Heart right ventricle (tissue), 16 donors: ENCODE results near the gene ATXN1. TPM values are rescaled to one million over a fixed set of nuclear protein-coding genes. Genes with fewer than 3 reads are reported as not detected.

Source experiments
- ATAC-seq, 8 donors: fragments of 200-7000 bp; cut with Tn5 transposase; one replicate each; pipeline ENCODE4 v1.9.1; 2020; ENCODE audit warnings: mild to moderate bottlenecking in 8 of 8, moderate library complexity in 8 of 8, moderate number of reproducible peaks in 1 of 8
- DNase-seq, 2 donors: peaks; one replicate each; pipeline ENCODE4 v3.0.0-alpha.2; 2020
- H3K27ac ChIP-seq, 10 donors: fragments of 200-600 bp; sonication (generic) in 2 of 10; one replicate each; pipeline versions ENCODE4 v1.5.0 to v1.8.0; 2020 to 2022; ENCODE audit warnings: mild to moderate bottlenecking in 3 of 10
- H3K27me3 ChIP-seq, 7 donors: fragments of 200-600 bp; one replicate each; pipeline ENCODE4 v1.8.0; 2021 to 2022; ENCODE audit warnings: mild to moderate bottlenecking in 2 of 7
- H3K36me3 ChIP-seq, 9 donors: fragments of 200-600 bp; sonication (generic) in 1 of 9; one replicate each; pipeline versions ENCODE4 v1.5.0 to v1.8.0; 2020 to 2022; ENCODE audit warnings: mild to moderate bottlenecking in 2 of 9
- H3K4me1 ChIP-seq, 9 donors: fragments of 200-600 bp; sonication (generic) in 1 of 9; one replicate each; pipeline versions ENCODE4 v1.5.0 to v1.8.0; 2020 to 2022; ENCODE audit warnings: mild to moderate bottlenecking in 4 of 9
- H3K4me3 ChIP-seq, 10 donors: fragments of 200-600 bp; sonication (generic) in 2 of 10; one replicate each; pipeline versions ENCODE4 v1.5.0 to v1.8.0; 2020 to 2022; ENCODE audit warnings: mild to moderate bottlenecking in 7 of 10, moderate library complexity in 2 of 10
- H3K9me3 ChIP-seq, 11 donors: fragments of 200-600 bp in 10 of 11; sonication (generic) in 2 of 11; one replicate each; pipeline versions ENCODE4 v1.5.0 to v1.8.0; 2013 to 2022; ENCODE audit warnings: mild to moderate bottlenecking in 2 of 11, control low read depth in 1 of 11, moderate library complexity in 1 of 11
- WGBS, 2 donors: extraction: QIAGEN DNeasy Blood & Tissue Kit; methylation state at CpG; one replicate each; pipeline ENCODE4 v1.1.7; 2013; ENCODE audit warnings: inconsistent platforms in 1 of 2; 5-methylcytosine and 5-hydroxymethylcytosine counted together
- intact Hi-C, 10 donors: fragments of 100-400 bp; cut with DNase I; formaldehyde crosslinking; loops; one replicate each; pipeline versions ENCODE4 v1.11.1 to v1.14.2; 2022
- polyA plus RNA-seq, 2 donors: library from polyadenylated mRNA; stranded (reverse); fragments of 200-250 nt; gene quantifications; one replicate each; pipeline ENCODE4 v1.2.3, GENCODE V29; 2013
- total RNA-seq, 10 donors: library from RNA; stranded (reverse); fragmentation: NEBNext Ultra II Directional in 3 of 10; extraction: Animal tissue kit (Norgen Biotek cat#: 25700) in 3 of 10; gene quantifications; one replicate each; pipeline versions ENCODE4 v1.2.1 to v1.2.4, GENCODE V29; 2021 to 2023
- TF ChIP-seq, protein P1 (sequence below), 9 donors: fragments of 200-600 bp; sonication (generic) in 2 of 9; IDR thresholded peaks; one replicate each; pipeline versions ENCODE4 v1.5.0 to v1.8.0; 2021 to 2022; ENCODE audit warnings: antibody characterized with exemption in 9 of 9, mild to moderate bottlenecking in 5 of 9, moderate library complexity in 1 of 9
- donor health status: Arrhythmogenic right ventricular cardiomyopathy.
- donor health status: ischemic (EF 13 %, LVEDD 7.1; RV severe dilation, severe dysfunction).
- donor health status: healthy with polysubstance abuse.
- donor health status: DM: no; HTN: yes; CAD: no.
- donor health status: DM: no; HTN: no; CAD: no.
- donor health status: ischemic (EF 25% LVEDD 6.9; RV normal size, moderate dysfunction).
- donor health status: ischemic (EF 25% LVEDD 5.7; RV mildly dilated, moderate dysfunction).
- donor health status: healthy.
- donor health status: DM: yes; HTN: yes; CAD: no.
- donor health status: Ischemic cardiomyopathy.
- donor health status: ischemic (EF 35%, LVEDD 5.7; RV mildly dilated, moderate dysfunction).
- donor health status: nonischemic (EF 11% LVEDD 7.7; RV severe dilation, severe dysfunction).
- donor health status: DM: yes; HTN: yes; CAD: no.
- donor health status: PGD.
- donor health status: ischemic (EF 29% LVEDD 5.4; RV normal size, mild dysfunction).
- donor health status: nonischemic (EF 23%, LVEDD 6.1; RV moderate dilation, normal function).

ATXN1 gene
- total and polyA plus RNA-seq, 12 donors, result 4.1 to 46.5 (median 40.3) TPM

DNA sequence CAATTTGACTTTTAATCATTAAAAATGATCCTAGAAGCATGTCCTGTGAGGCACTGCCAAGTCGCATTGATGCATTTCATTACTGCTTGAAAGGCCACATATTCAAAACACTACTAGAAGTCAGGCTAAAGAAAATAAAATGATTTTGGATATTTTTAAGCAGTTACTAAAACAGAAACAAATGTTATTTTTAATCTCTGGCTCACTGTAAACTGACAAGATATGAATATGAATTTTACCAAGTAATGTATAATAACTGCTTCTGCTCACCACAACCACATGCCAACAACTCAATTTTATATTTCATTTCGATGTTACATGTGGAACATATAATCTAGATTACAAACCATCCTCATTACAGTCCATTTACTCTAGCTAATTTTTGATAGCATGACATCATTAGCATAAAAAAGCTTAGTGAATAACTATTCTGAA, 90.6 kb downstream of the ATXN1 start:
- peak overlapping the region in 5 of 10 donors; percentile 15 to 79 (median 46) for H3K27ac ChIP-seq
- no peak for ATAC-seq

DNA sequence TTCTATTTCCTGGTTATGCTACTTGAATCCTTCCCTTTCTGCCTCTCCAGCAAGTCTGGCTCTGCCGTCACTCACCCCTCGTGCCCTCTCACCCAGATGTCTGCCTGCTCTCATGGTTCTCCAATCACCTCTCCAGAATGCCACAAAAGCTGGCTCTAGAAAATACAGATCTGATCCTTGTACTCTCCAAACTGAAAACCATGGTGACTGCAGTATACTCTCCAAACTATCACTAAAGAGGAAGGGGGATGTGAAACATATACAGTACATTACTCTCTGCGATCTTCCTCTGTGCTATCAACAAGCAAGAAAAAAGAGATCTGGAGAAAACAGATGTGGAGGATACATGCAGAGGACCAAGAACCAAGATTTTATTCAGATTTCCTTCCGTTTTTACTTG, 91.1 kb downstream of the ATXN1 start:
- intact Hi-C loops, result loop anchor here in 1 of 10 donors (5.0 kb wide), 1 partner anchor 92 kb away; the partner anchor contains the start of gene ATXN1
- ATAC-seq, result peak; percentile 69 to 95 (median 80)
- H3K36me3 ChIP-seq, result peaks cover 0 to 4% (median 0%) of the 10 kb centered on the region in 9 donors
- peak overlapping the region in 8 of 10 donors; percentile 5 to 79 (median 27) for H3K27ac ChIP-seq
- WGBS, 2 donors, result 46% methylated on average over 4 of the region's 4 CpGs
- DNase-seq, result peak; percentile 48 to 58
- H3K27me3 ChIP-seq, result no peaks in the 10 kb centered on the region
- H3K9me3 ChIP-seq, result no peaks in the 10 kb centered on the region
- H3K4me3 ChIP-seq, result no peak overlapping the region
- H3K4me1 ChIP-seq, result peaks cover 4 to 76% (median 48%) of the 10 kb centered on the region in 9 donors
- TF ChIP-seq, protein P1, sequence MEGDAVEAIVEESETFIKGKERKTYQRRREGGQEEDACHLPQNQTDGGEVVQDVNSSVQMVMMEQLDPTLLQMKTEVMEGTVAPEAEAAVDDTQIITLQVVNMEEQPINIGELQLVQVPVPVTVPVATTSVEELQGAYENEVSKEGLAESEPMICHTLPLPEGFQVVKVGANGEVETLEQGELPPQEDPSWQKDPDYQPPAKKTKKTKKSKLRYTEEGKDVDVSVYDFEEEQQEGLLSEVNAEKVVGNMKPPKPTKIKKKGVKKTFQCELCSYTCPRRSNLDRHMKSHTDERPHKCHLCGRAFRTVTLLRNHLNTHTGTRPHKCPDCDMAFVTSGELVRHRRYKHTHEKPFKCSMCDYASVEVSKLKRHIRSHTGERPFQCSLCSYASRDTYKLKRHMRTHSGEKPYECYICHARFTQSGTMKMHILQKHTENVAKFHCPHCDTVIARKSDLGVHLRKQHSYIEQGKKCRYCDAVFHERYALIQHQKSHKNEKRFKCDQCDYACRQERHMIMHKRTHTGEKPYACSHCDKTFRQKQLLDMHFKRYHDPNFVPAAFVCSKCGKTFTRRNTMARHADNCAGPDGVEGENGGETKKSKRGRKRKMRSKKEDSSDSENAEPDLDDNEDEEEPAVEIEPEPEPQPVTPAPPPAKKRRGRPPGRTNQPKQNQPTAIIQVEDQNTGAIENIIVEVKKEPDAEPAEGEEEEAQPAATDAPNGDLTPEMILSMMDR (IDR thresholded peaks at IDR 0.05), result no peak

More for the DNA sequence above, 90.6 kb downstream of the ATXN1 start:
- H3K4me3 ChIP-seq, result no peak overlapping the region
- peaks cover 0 to 4% (median 0%) of the 10 kb centered on the region in 9 donors for H3K36me3 ChIP-seq
- intact Hi-C loops, result loop anchor here in 1 of 10 donors (5.0 kb wide), 1 partner anchor 92 kb away; the partner anchor contains the start of gene ATXN1
- H3K27me3 ChIP-seq, result no peaks in the 10 kb centered on the region
- TF ChIP-seq, protein P1 (IDR thresholded peaks at IDR 0.05), result no peak
- no peaks in the 10 kb centered on the region for H3K9me3 ChIP-seq
- no peak for DNase-seq
- WGBS, 2 donors, result 72 to 74% methylated on average over 2 of the region's 2 CpGs
- peaks cover 4 to 80% (median 50%) of the 10 kb centered on the region in 9 donors for H3K4me1 ChIP-seq

DNA sequence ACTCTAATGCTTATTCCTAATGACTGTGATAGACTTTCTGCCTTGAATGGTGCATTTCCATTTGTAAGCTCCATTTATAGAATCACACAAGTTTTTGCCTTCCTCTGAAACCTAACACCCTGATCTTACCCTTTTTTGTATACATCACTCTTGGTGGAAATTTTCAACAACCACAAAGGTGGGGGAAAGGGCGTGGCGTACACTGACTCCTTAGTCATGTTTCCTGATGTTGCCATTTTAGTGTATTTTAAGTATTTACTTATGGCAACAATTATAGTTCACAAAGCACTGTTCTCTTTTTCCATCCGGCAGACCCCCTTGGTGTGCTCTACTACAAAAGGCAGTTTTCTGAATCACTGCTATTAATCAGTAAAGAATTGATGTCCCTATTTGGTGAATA, 92.0 kb downstream of the ATXN1 start:
- peak overlapping the region in 1 of 10 donors; percentile 21 for H3K27ac ChIP-seq
- H3K9me3 ChIP-seq, result no peaks in the 10 kb centered on the region
- no peak overlapping the region for H3K4me3 ChIP-seq
- intact Hi-C loops, result no loop called here
- peaks cover 4 to 66% (median 40%) of the 10 kb centered on the region in 9 donors for H3K4me1 ChIP-seq
- no peaks in the 10 kb centered on the region for H3K27me3 ChIP-seq
- TF ChIP-seq, protein P1 (IDR thresholded peaks at IDR 0.05), result no peak
- DNase-seq (no peak), ATAC-seq (peak in 3 of 8 donors; percentile 12 to 29 (median 25))
- WGBS, 2 donors, result 83 to 85% methylated on average over 3 of the region's 3 CpGs
- peaks cover 0 to 4% (median 0%) of the 10 kb centered on the region in 9 donors for H3K36me3 ChIP-seq

DNA sequence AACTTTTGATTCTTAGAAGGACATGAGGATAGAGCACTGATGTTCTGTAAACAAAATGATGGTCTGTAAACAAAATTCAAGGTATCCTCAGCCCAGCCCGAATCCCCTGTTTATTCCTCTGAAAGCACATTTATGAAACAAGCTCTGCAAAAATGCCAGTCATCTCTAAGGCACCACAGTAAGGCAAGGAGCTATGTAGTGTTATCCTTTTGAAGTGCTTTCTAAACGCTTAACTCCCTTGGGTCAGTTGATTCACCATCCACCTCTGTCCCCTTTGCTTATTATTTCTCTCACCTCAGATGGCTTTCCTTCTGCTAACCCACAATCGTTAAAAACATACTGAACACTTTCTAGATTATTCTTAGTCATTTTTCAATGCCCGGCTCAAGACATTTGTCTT, 93.8 kb downstream of the ATXN1 start:
- peaks cover 4 to 58% (median 40%) of the 10 kb centered on the region in 9 donors for H3K4me1 ChIP-seq
- WGBS, 2 donors, result 68 to 81% methylated on average over 4 of the region's 4 CpGs

More for the DNA sequence above, 93.8 kb downstream of the ATXN1 start:
- TF ChIP-seq, protein P1 (IDR thresholded peaks at IDR 0.05), result no peak
- peaks cover 0 to 4% (median 0%) of the 10 kb centered on the region in 9 donors for H3K36me3 ChIP-seq
- ATAC-seq (no peak), DNase-seq (no peak)
- intact Hi-C loops, result no loop called here
- peak overlapping the region in 1 of 10 donors; percentile 16 for H3K27ac ChIP-seq
- H3K4me3 ChIP-seq, result no peak overlapping the region
- H3K9me3 ChIP-seq, result no peaks in the 10 kb centered on the region
- H3K27me3 ChIP-seq, result no peaks in the 10 kb centered on the region
